ENCODE results near the gene RBP5. TPM values are rescaled to one million over a fixed set of nuclear protein-coding genes. Genes with fewer than 3 reads are reported as not detected.

RBP5 gene
- total RNA-seq, 1 donor from 2014 or later, result 0.89 TPM

- DNase-seq (no peak), ATAC-seq (no peak)
- intact Hi-C loops (cut with micrococcal nuclease), result no loop called here
These were observed 21.7 kb upstream of the RBP5 start for GRCh38 chr12:7150356-7150755.

- DNase-seq (no peak), ATAC-seq (no peak)
- intact Hi-C loops (cut with micrococcal nuclease), result no loop called here
These were observed 18.2 kb upstream of the RBP5 start for GRCh38 chr12:7146906-7147305.

- DNase-seq, result no peak
- no peak for ATAC-seq
- intact Hi-C loops (cut with micrococcal nuclease), result no loop called here
These were observed 17.5 kb upstream of the RBP5 start for GRCh38 chr12:7146228-7146627.

GRCh38 chr12:7145671-7146070, 17.0 kb upstream of the RBP5 start:
- DNase-seq (no peak), ATAC-seq (no peak)
- intact Hi-C loops (cut with micrococcal nuclease), result no loop called here

GRCh38 chr12:7144414-7145120, 15.9 kb upstream of the RBP5 start:
- intact Hi-C loops (cut with micrococcal nuclease), result no loop called here
- DNase-seq, result no peak

GRCh38 chr12:7143564-7143963, 14.9 kb upstream of the RBP5 start:
- no peak for ATAC-seq
- no peak for DNase-seq
- intact Hi-C loops (cut with micrococcal nuclease), result no loop called here

More at GRCh38 chr12:7144414-7145120, 15.9 kb upstream of the RBP5 start:
- peak; percentile 54 for ATAC-seq

- no peak for DNase-seq
- ATAC-seq, result no peak
- intact Hi-C loops (cut with micrococcal nuclease), result no loop called here
These were observed 14.2 kb upstream of the RBP5 start for GRCh38 chr12:7142809-7143465.

- peak; percentile 42 for ATAC-seq
- DNase-seq, result no peak
- intact Hi-C loops (cut with micrococcal nuclease), result no loop called here
These were observed 13.5 kb upstream of the RBP5 start for GRCh38 chr12:7142056-7142644.

GRCh38 chr12:7141351-7142005, 12.8 kb upstream of the RBP5 start:
- intact Hi-C loops (cut with micrococcal nuclease), result no loop called here
- ATAC-seq (no peak), DNase-seq (no peak)

GRCh38 chr12:7139200-7139599, 10.5 kb upstream of the RBP5 start:
- no peak for DNase-seq
- ATAC-seq, result no peak
- intact Hi-C loops (cut with micrococcal nuclease), result no loop called here

GRCh38 chr12:7137908-7138307, 9.2 kb upstream of the RBP5 start:
- DNase-seq, result no peak
- intact Hi-C loops (cut with micrococcal nuclease), result no loop called here
- ATAC-seq, result no peak

- ATAC-seq, result no peak
- intact Hi-C loops (cut with micrococcal nuclease), result no loop called here
- no peak for DNase-seq
These were observed 8.0 kb upstream of the RBP5 start for GRCh38 chr12:7136676-7137075.

- intact Hi-C loops (cut with micrococcal nuclease), result no loop called here
- no peak for DNase-seq
- ATAC-seq, result no peak
These were observed 7.4 kb upstream of the RBP5 start for GRCh38 chr12:7136071-7136470.

GRCh38 chr12:7134396-7135166, 5.9 kb upstream of the RBP5 start:
- no peak for DNase-seq
- ATAC-seq, result no peak
- intact Hi-C loops (cut with micrococcal nuclease), result no loop called here

- ATAC-seq (no peak), DNase-seq (no peak)
- intact Hi-C loops (cut with micrococcal nuclease), result no loop called here
These were observed 2.8 kb upstream of the RBP5 start for GRCh38 chr12:7131502-7131866.

- ATAC-seq, result peak; percentile 61
- intact Hi-C loops (cut with micrococcal nuclease), result no loop called here
These were observed 2.2 kb upstream of the RBP5 start for GRCh38 chr12:7130701-7131501.

GRCh38 chr12:7129872-7130691, 1.4 kb upstream of the RBP5 start, which contains the start of gene CLSTN3:
TSS of gene CLSTN3 (plus strand) at chr12:7130371. CDS start at chr12:7130649, 278 bp downstream.
- intact Hi-C loops (cut with micrococcal nuclease), result no loop called here
- ATAC-seq, result peak; percentile 85
- peak; percentile 80 for DNase-seq

More at GRCh38 chr12:7130701-7131501, 2.2 kb upstream of the RBP5 start:
- DNase-seq, result peak; percentile 56

Measured in left ventricle myocardium superior (tissue), 1 donor.